Measurements from ENCODE around the gene ZNF655. TPM values are rescaled to one million over a fixed set of nuclear protein-coding genes. Genes with fewer than 3 reads are reported as not detected.
"Not testable (repeated sequence)": the region's sequence is repeated elsewhere in the genome, so short reads cannot be mapped to it uniquely, and the experiment has no call there.

Gene ZNF655
- total RNA-seq, 1 donor from 2014 or later = 31.3 TPM

- peaks cover 6 to 19% (median 11%) of the 10 kb centered on the region in 3 donors for H3K36me3 ChIP-seq (ENCODE audit: control insufficient read depth in 3 of 3, insufficient read depth in 3 of 3, low read length in 3 of 3)
- H3K27ac ChIP-seq (ENCODE audit: low read depth, low read length) = no peak overlapping the region
- H3K27me3 ChIP-seq (ENCODE audit: control insufficient read depth in 3 of 3, insufficient read depth in 3 of 3, low read length in 3 of 3) = no peaks in the 10 kb centered on the region
- H3K9me3 ChIP-seq (ENCODE audit: control insufficient read depth in 3 of 3, low read length in 3 of 3) = peaks cover 6 to 15% (median 6%) of the 10 kb centered on the region in 3 donors
- H3K4me3 ChIP-seq (ENCODE audit: low read length in 3 of 3) = no peak overlapping the region
- H3K9ac ChIP-seq (ENCODE audit: low read depth in 1 of 3, low read length in 3 of 3) = no peak overlapping the region
- H3K4me1 ChIP-seq (ENCODE audit: control insufficient read depth in 3 of 3, insufficient read depth in 3 of 3, low read length in 3 of 3) = no peaks in the 10 kb centered on the region
Measured at GRCh38 chr7:99543081-99543671, 15.3 kb upstream of the ZNF655 start.

GRCh38 chr7:99543916-99544315 lies 14.5 kb upstream of the ZNF655 start:
- no peaks in the 10 kb centered on the region for H3K27me3 ChIP-seq (ENCODE audit: control insufficient read depth in 3 of 3, insufficient read depth in 3 of 3, low read length in 3 of 3)
- no peaks in the 10 kb centered on the region for H3K4me1 ChIP-seq (ENCODE audit: control insufficient read depth in 3 of 3, insufficient read depth in 3 of 3, low read length in 3 of 3)
- H3K4me3 ChIP-seq (ENCODE audit: low read length in 3 of 3) = no peak overlapping the region
- H3K9ac ChIP-seq (ENCODE audit: low read depth in 1 of 3, low read length in 3 of 3) = no peak overlapping the region
- H3K27ac ChIP-seq (ENCODE audit: low read depth, low read length) = no peak overlapping the region
- H3K36me3 ChIP-seq (ENCODE audit: control insufficient read depth in 3 of 3, insufficient read depth in 3 of 3, low read length in 3 of 3) = peaks cover 8 to 21% (median 14%) of the 10 kb centered on the region in 3 donors
- H3K9me3 ChIP-seq (ENCODE audit: control insufficient read depth in 3 of 3, low read length in 3 of 3) = peaks cover 6 to 15% (median 6%) of the 10 kb centered on the region in 3 donors

- H3K27me3 ChIP-seq (ENCODE audit: control insufficient read depth in 3 of 3, insufficient read depth in 3 of 3, low read length in 3 of 3); H3K4me3 ChIP-seq (ENCODE audit: low read length in 3 of 3); H3K4me1 ChIP-seq (ENCODE audit: control insufficient read depth in 3 of 3, insufficient read depth in 3 of 3, low read length in 3 of 3); H3K27ac ChIP-seq (ENCODE audit: low read depth, low read length); H3K9ac ChIP-seq (ENCODE audit: low read depth in 1 of 3, low read length in 3 of 3): not testable (repeated sequence)
- peaks cover 8 to 21% (median 14%) of the 10 kb centered on the region in 3 donors for H3K36me3 ChIP-seq (ENCODE audit: control insufficient read depth in 3 of 3, insufficient read depth in 3 of 3, low read length in 3 of 3)
- peaks cover 5 to 14% (median 6%) of the 10 kb centered on the region in 3 donors for H3K9me3 ChIP-seq (ENCODE audit: control insufficient read depth in 3 of 3, low read length in 3 of 3)
Measured at GRCh38 chr7:99545308-99545707, 13.1 kb upstream of the ZNF655 start.

GRCh38 chr7:99549545-99549944 lies 8.9 kb upstream of the ZNF655 start:
- not testable (repeated sequence) for H3K9me3 ChIP-seq (ENCODE audit: control insufficient read depth in 3 of 3, low read length in 3 of 3); H3K4me3 ChIP-seq (ENCODE audit: low read length in 3 of 3); H3K27ac ChIP-seq (ENCODE audit: low read depth, low read length); H3K27me3 ChIP-seq (ENCODE audit: control insufficient read depth in 3 of 3, insufficient read depth in 3 of 3, low read length in 3 of 3); H3K9ac ChIP-seq (ENCODE audit: low read depth in 1 of 3, low read length in 3 of 3)
- H3K36me3 ChIP-seq (ENCODE audit: control insufficient read depth in 3 of 3, insufficient read depth in 3 of 3, low read length in 3 of 3) = peaks cover 11 to 22% (median 20%) of the 10 kb centered on the region in 3 donors
- H3K4me1 ChIP-seq (ENCODE audit: control insufficient read depth in 3 of 3, insufficient read depth in 3 of 3, low read length in 3 of 3) = peaks cover 13 to 15% (median 15%) of the 10 kb centered on the region in 3 donors

GRCh38 chr7:99551334-99551733 lies 7.1 kb upstream of the ZNF655 start:
- Histone ChIP-seq H3K36me3 (ENCODE audit: control insufficient read depth in 3 of 3, insufficient read depth in 3 of 3, low read length in 3 of 3) (peaks cover 11 to 25% (median 22%) of the 10 kb centered on the region in 3 donors), H3K9me3 (ENCODE audit: control insufficient read depth in 3 of 3, low read length in 3 of 3) (peaks cover 0 to 4% (median 0%) of the 10 kb centered on the region in 3 donors), H3K27ac (ENCODE audit: low read depth, low read length) (peak overlapping the region; percentile 90), H3K27me3 (ENCODE audit: control insufficient read depth in 3 of 3, insufficient read depth in 3 of 3, low read length in 3 of 3) (no peaks in the 10 kb centered on the region), H3K9ac (ENCODE audit: low read depth in 1 of 3, low read length in 3 of 3) (peak overlapping the region; percentile 98 to 100 (median 99)), H3K4me3 (ENCODE audit: low read length in 3 of 3) (peak overlapping the region; percentile 95 to 100 (median 98)), H3K4me1 (ENCODE audit: control insufficient read depth in 3 of 3, insufficient read depth in 3 of 3, low read length in 3 of 3) (peaks cover 13 to 15% (median 15%) of the 10 kb centered on the region in 3 donors)

- peak within 1 kb of the TSS; percentile 95 to 100 (median 98) for H3K4me3 ChIP-seq (ENCODE audit: low read length in 3 of 3)
- H3K4me1 ChIP-seq (ENCODE audit: control insufficient read depth in 3 of 3, insufficient read depth in 3 of 3, low read length in 3 of 3) = peaks cover 13 to 17% (median 15%) of the 10 kb centered on the region in 3 donors
- H3K27ac ChIP-seq (ENCODE audit: low read depth, low read length) = peak within 1 kb of the TSS; percentile 90
- peak within 1 kb of the TSS; percentile 98 to 100 (median 99) for H3K9ac ChIP-seq (ENCODE audit: low read depth in 1 of 3, low read length in 3 of 3)
- H3K27me3 ChIP-seq (ENCODE audit: control insufficient read depth in 3 of 3, insufficient read depth in 3 of 3, low read length in 3 of 3) = no peaks in the 10 kb centered on the region
- H3K9me3 ChIP-seq (ENCODE audit: control insufficient read depth in 3 of 3, low read length in 3 of 3) = peaks cover 0 to 4% (median 0%) of the 10 kb centered on the region in 3 donors
- H3K36me3 ChIP-seq (ENCODE audit: control insufficient read depth in 3 of 3, insufficient read depth in 3 of 3, low read length in 3 of 3) = peaks cover 11 to 25% (median 22%) of the 10 kb centered on the region in 3 donors
Measured at GRCh38 chr7:99551767-99552463, 6.5 kb upstream of the ZNF655 start, which contains the start of gene FAM200A. TSS of gene FAM200A (minus strand) at chr7:99552114. CDS start at chr7:99548407, 3,707 bp downstream.

- Histone ChIP-seq H3K4me3 (ENCODE audit: low read length in 3 of 3) (no peak overlapping the region), H3K4me1 (ENCODE audit: control insufficient read depth in 3 of 3, insufficient read depth in 3 of 3, low read length in 3 of 3) (peaks cover 16 to 26% (median 26%) of the 10 kb centered on the region in 3 donors), H3K36me3 (ENCODE audit: control insufficient read depth in 3 of 3, insufficient read depth in 3 of 3, low read length in 3 of 3) (peaks cover 6 to 16% (median 16%) of the 10 kb centered on the region in 3 donors), H3K9ac (ENCODE audit: low read depth in 1 of 3, low read length in 3 of 3) (no peak overlapping the region), H3K27me3 (ENCODE audit: control insufficient read depth in 3 of 3, insufficient read depth in 3 of 3, low read length in 3 of 3) (no peaks in the 10 kb centered on the region), H3K9me3 (ENCODE audit: control insufficient read depth in 3 of 3, low read length in 3 of 3) (no peaks in the 10 kb centered on the region), H3K27ac (ENCODE audit: low read depth, low read length) (no peak overlapping the region)
Measured at GRCh38 chr7:99553039-99553438, 5.4 kb upstream of the ZNF655 start.

- peaks cover 23 to 33% (median 33%) of the 10 kb centered on the region in 3 donors for H3K4me1 ChIP-seq (ENCODE audit: control insufficient read depth in 3 of 3, insufficient read depth in 3 of 3, low read length in 3 of 3)
- no peaks in the 10 kb centered on the region for H3K27me3 ChIP-seq (ENCODE audit: control insufficient read depth in 3 of 3, insufficient read depth in 3 of 3, low read length in 3 of 3)
- H3K27ac ChIP-seq (ENCODE audit: low read depth, low read length) = no peak overlapping the region
- H3K36me3 ChIP-seq (ENCODE audit: control insufficient read depth in 3 of 3, insufficient read depth in 3 of 3, low read length in 3 of 3) = peaks cover 3 to 13% (median 12%) of the 10 kb centered on the region in 3 donors
- H3K9ac ChIP-seq (ENCODE audit: low read depth in 1 of 3, low read length in 3 of 3) = no peak overlapping the region
- no peak overlapping the region for H3K4me3 ChIP-seq (ENCODE audit: low read length in 3 of 3)
- no peaks in the 10 kb centered on the region for H3K9me3 ChIP-seq (ENCODE audit: control insufficient read depth in 3 of 3, low read length in 3 of 3)
Measured at GRCh38 chr7:99554939-99555338, 3.5 kb upstream of the ZNF655 start.

GRCh38 chr7:99557196-99557607 lies 1.2 kb upstream of the ZNF655 start:
- no peaks in the 10 kb centered on the region for H3K27me3 ChIP-seq (ENCODE audit: control insufficient read depth in 3 of 3, insufficient read depth in 3 of 3, low read length in 3 of 3)
- peak overlapping the region; percentile 97 for H3K27ac ChIP-seq (ENCODE audit: low read depth, low read length)
- H3K9me3 ChIP-seq (ENCODE audit: control insufficient read depth in 3 of 3, low read length in 3 of 3) = no peaks in the 10 kb centered on the region
- H3K9ac ChIP-seq (ENCODE audit: low read depth in 1 of 3, low read length in 3 of 3) = peak overlapping the region; percentile 98 to 99 (median 98)
- peaks cover 18 to 32% (median 31%) of the 10 kb centered on the region in 3 donors for H3K36me3 ChIP-seq (ENCODE audit: control insufficient read depth in 3 of 3, insufficient read depth in 3 of 3, low read length in 3 of 3)
- peaks cover 18 to 39% (median 33%) of the 10 kb centered on the region in 3 donors for H3K4me1 ChIP-seq (ENCODE audit: control insufficient read depth in 3 of 3, insufficient read depth in 3 of 3, low read length in 3 of 3)
- H3K4me3 ChIP-seq (ENCODE audit: low read length in 3 of 3) = peak overlapping the region; percentile 82 to 96 (median 91)

GRCh38 chr7:99557940-99558305 lies 519 bp upstream of the ZNF655 start:
- no peaks in the 10 kb centered on the region for H3K27me3 ChIP-seq (ENCODE audit: control insufficient read depth in 3 of 3, insufficient read depth in 3 of 3, low read length in 3 of 3)
- peak overlapping the region; percentile 82 to 96 (median 91) for H3K4me3 ChIP-seq (ENCODE audit: low read length in 3 of 3)
- H3K4me1 ChIP-seq (ENCODE audit: control insufficient read depth in 3 of 3, insufficient read depth in 3 of 3, low read length in 3 of 3) = peaks cover 14 to 36% (median 28%) of the 10 kb centered on the region in 3 donors
- peaks cover 24 to 39% (median 36%) of the 10 kb centered on the region in 3 donors for H3K36me3 ChIP-seq (ENCODE audit: control insufficient read depth in 3 of 3, insufficient read depth in 3 of 3, low read length in 3 of 3)
- H3K27ac ChIP-seq (ENCODE audit: low read depth, low read length) = peak overlapping the region; percentile 97
- H3K9ac ChIP-seq (ENCODE audit: low read depth in 1 of 3, low read length in 3 of 3) = peak overlapping the region; percentile 98 to 99 (median 98)
- no peaks in the 10 kb centered on the region for H3K9me3 ChIP-seq (ENCODE audit: control insufficient read depth in 3 of 3, low read length in 3 of 3)

Measured in skeletal muscle tissue (tissue), 4 donors.